Measurements from ENCODE around the gene ZFR. TPM values are rescaled to one million over a fixed set of nuclear protein-coding genes. Genes with fewer than 3 reads are reported as not detected.

The ZFR gene
- total and polyA plus RNA-seq, 9 of the 15 experiments (the other 6 are each of a cell fraction or from before 2014, with no cell fraction given) = 35.5 to 108 (median 71.1) TPM

- peak; percentile 82 for TF ChIP-seq CTBP1 (IDR thresholded peaks at IDR 0.05; ENCODE audit: borderline replicate concordance)
- peak in 1 of 2 experiments; percentile 73 for TF ChIP-seq AFF1 (IDR thresholded peaks at IDR 0.05; ENCODE audit: low read depth in 1 of 2, partially characterized antibody in 2 of 2)
- peak; percentile 48 for TF ChIP-seq DACH1 (IDR thresholded peaks at IDR 0.05; ENCODE audit: partially characterized antibody)
- TF ChIP-seq ZNF79 (CRISPR knock-in tag; IDR thresholded peaks at IDR 0.05; ENCODE audit: low read depth) = peak; percentile 41; the same call in 1 of the 2 replicates
- TF ChIP-seq, protein P1, sequence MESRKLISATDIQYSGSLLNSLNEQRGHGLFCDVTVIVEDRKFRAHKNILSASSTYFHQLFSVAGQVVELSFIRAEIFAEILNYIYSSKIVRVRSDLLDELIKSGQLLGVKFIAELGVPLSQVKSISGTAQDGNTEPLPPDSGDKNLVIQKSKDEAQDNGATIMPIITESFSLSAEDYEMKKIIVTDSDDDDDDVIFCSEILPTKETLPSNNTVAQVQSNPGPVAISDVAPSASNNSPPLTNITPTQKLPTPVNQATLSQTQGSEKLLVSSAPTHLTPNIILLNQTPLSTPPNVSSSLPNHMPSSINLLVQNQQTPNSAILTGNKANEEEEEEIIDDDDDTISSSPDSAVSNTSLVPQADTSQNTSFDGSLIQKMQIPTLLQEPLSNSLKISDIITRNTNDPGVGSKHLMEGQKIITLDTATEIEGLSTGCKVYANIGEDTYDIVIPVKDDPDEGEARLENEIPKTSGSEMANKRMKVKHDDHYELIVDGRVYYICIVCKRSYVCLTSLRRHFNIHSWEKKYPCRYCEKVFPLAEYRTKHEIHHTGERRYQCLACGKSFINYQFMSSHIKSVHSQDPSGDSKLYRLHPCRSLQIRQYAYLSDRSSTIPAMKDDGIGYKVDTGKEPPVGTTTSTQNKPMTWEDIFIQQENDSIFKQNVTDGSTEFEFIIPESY (CRISPR knock-in tag; IDR thresholded peaks at IDR 0.05) = peak; percentile 58; the same call in 1 of the 2 replicates
- TF ChIP-seq ZC3H11A (IDR thresholded peaks at IDR 0.05; ENCODE audit: low read depth, low read length) = no peak
- 0 out of 2 replicates have a peak, but pooled peaks have one; percentile 42 for TF ChIP-seq ETV5 (CRISPR knock-in tag; IDR thresholded peaks at IDR 0.05; ENCODE audit: low read depth)
- TF ChIP-seq CEBPG (CRISPR knock-in tag; IDR thresholded peaks at IDR 0.05) = peak; percentile 99
- peak; percentile 100 for TF ChIP-seq CEBPG (tag; conservative IDR thresholded peaks at IDR 0.05 in 1 of 2, IDR thresholded peaks at IDR 0.05 in 1 of 2)
- TF ChIP-seq ZNF282 (CRISPR knock-in tag; IDR thresholded peaks at IDR 0.05) = no peak
- TF ChIP-seq NFE2 (IDR thresholded peaks at IDR 0.05; ENCODE audit: low read depth) = 0 out of 2 replicates have a peak, but pooled peaks have one; percentile 20
- TF ChIP-seq NCOA1 (IDR thresholded peaks at IDR 0.05; ENCODE audit: low read depth) = no peak
- TF ChIP-seq CEBPB (tag; IDR thresholded peaks at IDR 0.05) = peak; percentile 100
- peak; percentile 68; the same call in 1 of the 2 replicates for TF ChIP-seq DMBX1 (CRISPR knock-in tag; IDR thresholded peaks at IDR 0.05; ENCODE audit: borderline replicate concordance)
Observed at GRCh38 chr5:32390819-32391591, 53.5 kb downstream of the ZFR start (continued).
